ENCODE results near the gene IFI27L1. TPM values are rescaled to one million over a fixed set of nuclear protein-coding genes. Genes with fewer than 3 reads are reported as not detected.

Gene IFI27L1
- total and polyA plus RNA-seq, 2 of the 13 experiments (the other 11 are each of a cell fraction or from before 2014, with no cell fraction given), result 11.9 to 19.0 TPM

- TF ChIP-seq ZHX2 (IDR thresholded peaks at IDR 0.05; ENCODE audit: low read depth) (no peak), ZHX2 (CRISPR knock-in tag; IDR thresholded peaks at IDR 0.05; ENCODE audit: borderline replicate concordance) (no peak), SRSF9 (IDR thresholded peaks at IDR 0.05; ENCODE audit: borderline replicate concordance, insufficient read depth, low read depth, low read length, poor library complexity, severe bottlenecking) (no peak), ZMAT3 (CRISPR knock-in tag; conservative IDR thresholded peaks at IDR 0.05) (no peak), ZNF557 (CRISPR knock-in tag; IDR thresholded peaks at IDR 0.05) (no peak), SP5 (CRISPR knock-in tag; IDR thresholded peaks at IDR 0.05; ENCODE audit: borderline replicate concordance, low read depth) (no peak), ZNF275 (CRISPR knock-in tag; IDR thresholded peaks at IDR 0.05; ENCODE audit: borderline replicate concordance) (no peak), ONECUT2 (CRISPR knock-in tag; IDR thresholded peaks at IDR 0.05) (no peak), ZNF878 (CRISPR knock-in tag; IDR thresholded peaks at IDR 0.05) (no peak), CBX1 (IDR thresholded peaks at IDR 0.05; ENCODE audit: low read depth) (no peak), DNMT1 (CRISPR knock-in tag; IDR thresholded peaks at IDR 0.05) (no peak), HINFP (CRISPR knock-in tag; IDR thresholded peaks at IDR 0.05; ENCODE audit: low read depth) (no peak), SNAPC5 (CRISPR knock-in tag; IDR thresholded peaks at IDR 0.05; ENCODE audit: borderline replicate concordance) (no peak), CCAR2 (optimal IDR thresholded peaks at IDR 0.05; ENCODE audit: low read depth, low read length) (no peak), ZNF891 (CRISPR knock-in tag; IDR thresholded peaks at IDR 0.05) (no peak), RXRB (CRISPR knock-in tag; IDR thresholded peaks at IDR 0.05; ENCODE audit: borderline replicate concordance) (peak; percentile 63; the same call in 1 of the 2 replicates), ZHX1 (CRISPR knock-in tag; IDR thresholded peaks at IDR 0.05; ENCODE audit: low read depth) (no peak), HDAC2 (CRISPR knock-in tag; IDR thresholded peaks at IDR 0.05) (peak; percentile 61; the same call in 1 of the 2 replicates), CREBL2 (CRISPR knock-in tag; IDR thresholded peaks at IDR 0.05; ENCODE audit: borderline replicate concordance) (no peak)
These were observed 21.1 kb upstream of the IFI27L1 start (continued) for GRCh38 chr14:94059998-94060397.
